Stomach smooth muscle (tissue), 2 donors: Measurements from ENCODE around the gene ARRDC1.

ENCODE experiments used
- H3K27ac ChIP-seq: one replicate; pipeline ENCODE4 v1.7.0; 2013; ENCODE audit warnings: mild to moderate bottlenecking, low read length, inconsistent platforms
- H3K27me3 ChIP-seq, 2 donors: one replicate each; pipeline ENCODE4 v1.7.0; 2013; ENCODE audit warnings: low read length in 2 of 2; ENCODE audit not compliant: insufficient read depth in 2 of 2, control insufficient read depth in 1 of 2
- H3K36me3 ChIP-seq, 2 donors: one replicate each; pipeline ENCODE4 v1.7.0; 2013; ENCODE audit warnings: low read length in 2 of 2; ENCODE audit not compliant: control insufficient read depth in 2 of 2, insufficient read depth in 2 of 2
- H3K4me1 ChIP-seq: one replicate; pipeline ENCODE4 v1.7.0; 2013; ENCODE audit warnings: low read length; ENCODE audit not compliant: control insufficient read depth, insufficient read depth
- H3K4me3 ChIP-seq, 2 donors: one replicate each; pipeline ENCODE4 v1.7.0; 2013; ENCODE audit warnings: low read length in 2 of 2
- H3K9ac ChIP-seq, 2 donors: one replicate each; pipeline ENCODE4 v1.7.0; 2013; ENCODE audit warnings: low read length in 2 of 2, mild to moderate bottlenecking in 1 of 2
- H3K9me3 ChIP-seq, 2 donors: one replicate each; pipeline ENCODE4 v1.7.0; 2013; ENCODE audit warnings: low read length in 2 of 2; ENCODE audit not compliant: control insufficient read depth in 2 of 2
- donor health status: healthy.
- donor health status: Pancreatic carcinoma.

The ARRDC1 gene

DNA sequence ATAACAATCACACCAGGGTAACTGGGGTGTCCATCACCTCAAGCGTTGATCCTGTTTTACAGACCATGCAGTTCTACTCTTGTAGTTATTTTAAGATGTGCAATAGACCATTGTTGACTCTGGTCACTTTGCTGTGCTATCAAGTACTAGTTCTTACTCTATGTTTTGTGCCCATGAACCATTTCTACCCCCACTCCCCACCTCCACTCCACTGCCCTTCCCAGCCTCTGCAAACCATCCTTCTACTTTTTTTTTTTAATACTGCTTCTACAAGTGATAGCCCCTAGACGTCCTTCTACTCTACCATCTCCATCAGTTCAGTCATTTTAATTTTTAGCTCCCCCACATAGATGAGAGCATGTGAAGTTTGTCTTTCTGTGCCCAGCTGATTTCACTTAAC lies 52.1 kb downstream of the ARRDC1 start:
- no peak overlapping the region for H3K27ac ChIP-seq
- H3K4me1 ChIP-seq, result no peaks in the 10 kb centered on the region
- no peak overlapping the region for H3K4me3 ChIP-seq
- no peak overlapping the region for H3K9ac ChIP-seq
- no peaks in the 10 kb centered on the region for H3K36me3 ChIP-seq
- no peaks in the 10 kb centered on the region for H3K27me3 ChIP-seq
- H3K9me3 ChIP-seq, result no peaks in the 10 kb centered on the region

DNA sequence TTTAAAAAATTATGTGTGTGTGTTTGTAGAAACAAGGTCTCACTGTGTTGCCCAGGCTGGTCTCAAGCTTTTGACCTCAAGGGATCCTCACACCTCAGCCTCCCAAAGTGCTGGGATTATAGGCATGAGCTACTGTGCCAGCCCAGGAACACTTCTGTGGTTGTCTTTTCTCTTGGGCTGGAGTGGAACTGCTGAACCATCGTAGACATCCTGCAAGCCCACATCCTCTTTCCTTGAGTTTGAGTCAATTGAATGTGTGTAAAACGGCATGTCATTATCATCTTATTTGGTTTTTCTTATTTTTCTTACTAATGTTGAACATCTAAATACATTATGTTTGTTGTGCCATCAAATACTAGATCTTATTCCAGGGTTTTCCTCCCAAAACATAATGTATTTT lies 53.3 kb downstream of the ARRDC1 start:
- H3K9me3 ChIP-seq, result no peaks in the 10 kb centered on the region
- H3K9ac ChIP-seq, result no peak overlapping the region
- H3K27ac ChIP-seq, result no peak overlapping the region
- H3K36me3 ChIP-seq, result no peaks in the 10 kb centered on the region
- no peaks in the 10 kb centered on the region for H3K27me3 ChIP-seq
- H3K4me3 ChIP-seq, result no peak overlapping the region
- no peaks in the 10 kb centered on the region for H3K4me1 ChIP-seq

DNA sequence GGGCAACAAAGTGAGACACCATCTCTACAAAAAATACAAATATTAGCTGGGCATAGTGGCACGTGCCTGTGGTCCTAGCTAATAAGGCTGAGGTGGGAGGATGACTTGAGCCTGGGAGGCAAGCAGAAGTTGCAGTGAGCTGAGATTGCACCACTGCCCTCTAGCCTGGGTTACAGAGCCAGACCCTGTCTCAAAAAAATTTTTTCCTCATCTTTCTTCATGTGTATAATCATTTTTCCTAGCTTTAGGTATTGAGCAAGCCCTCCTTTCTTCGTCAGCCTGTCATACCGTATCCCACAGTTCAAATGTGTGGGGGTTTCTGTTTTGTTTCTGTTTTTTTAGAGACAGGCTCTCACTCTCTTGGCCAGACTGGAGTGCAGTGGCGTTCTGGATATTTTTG lies 54.7 kb downstream of the ARRDC1 start:
- Histone ChIP-seq H3K27ac (no peak overlapping the region), H3K9ac (no peak overlapping the region), H3K9me3 (no peaks in the 10 kb centered on the region), H3K27me3 (no peaks in the 10 kb centered on the region), H3K4me3 (no peak overlapping the region), H3K36me3 (no peaks in the 10 kb centered on the region), H3K4me1 (peaks cover 1% of the 10 kb centered on the region)

DNA sequence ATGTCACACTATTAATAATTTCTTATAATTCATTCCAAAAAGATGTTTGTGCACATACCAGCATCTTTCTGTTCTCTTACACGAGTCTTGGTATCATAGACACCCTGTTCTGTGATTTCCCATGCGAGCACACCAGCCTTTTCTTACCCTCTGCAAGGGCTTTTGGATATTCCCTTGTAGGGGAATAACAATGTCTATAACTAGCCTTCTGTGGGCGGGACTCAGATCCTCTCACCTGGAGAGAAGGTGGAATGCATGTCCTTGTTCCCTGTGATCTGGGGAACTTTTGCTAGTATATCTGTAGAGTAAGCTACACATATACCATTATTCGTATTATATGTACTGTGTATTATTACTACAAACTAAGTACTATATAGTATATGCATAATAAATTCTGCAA lies 58.1 kb downstream of the ARRDC1 start:
- H3K27me3 ChIP-seq, result no peaks in the 10 kb centered on the region
- no peak overlapping the region for H3K4me3 ChIP-seq
- peaks cover 20% of the 10 kb centered on the region for H3K4me1 ChIP-seq
- no peaks in the 10 kb centered on the region for H3K36me3 ChIP-seq
- H3K9me3 ChIP-seq, result no peaks in the 10 kb centered on the region
- H3K27ac ChIP-seq, result no peak overlapping the region
- H3K9ac ChIP-seq, result no peak overlapping the region

DNA sequence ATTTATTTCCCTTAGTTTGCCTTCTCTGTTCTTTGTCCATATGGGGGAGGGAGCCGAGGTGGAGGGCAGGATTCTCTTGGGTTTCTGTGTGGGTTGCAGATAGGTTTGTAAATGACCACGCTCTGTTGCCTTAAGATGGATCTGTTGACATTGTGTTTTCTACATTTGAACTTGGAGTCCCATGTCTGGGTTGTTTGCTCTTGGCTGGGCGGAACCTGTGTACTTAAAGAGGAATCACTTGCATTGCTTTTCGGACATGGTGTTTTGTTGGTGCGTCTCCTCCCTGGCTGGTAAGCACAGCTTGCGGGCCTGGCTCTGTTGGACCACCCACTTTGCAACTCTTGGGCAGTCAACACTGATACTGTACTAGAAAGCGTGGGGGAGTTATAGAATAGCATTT lies 59.2 kb downstream of the ARRDC1 start:
- Histone ChIP-seq H3K36me3 (peaks cover 0 to 2% of the 10 kb centered on the region in 2 donors), H3K4me3 (no peak overlapping the region), H3K4me1 (peaks cover 20% of the 10 kb centered on the region), H3K9ac (no peak overlapping the region), H3K9me3 (no peaks in the 10 kb centered on the region), H3K27me3 (no peaks in the 10 kb centered on the region), H3K27ac (no peak overlapping the region)
